Mesendoderm (in vitro differentiated cells): Measurements from ENCODE around the gene ADD3.

Experiments used
- DNase-seq: peaks from one replicate; pipeline ENCODE4 v3.0.0; 2013
- H2AK5ac ChIP-seq: 2 replicates; pipeline ENCODE4 v1.6.1; 2013; ENCODE audit warnings: low read length, inconsistent platforms
- H2BK120ac ChIP-seq: 2 replicates; pipeline ENCODE4 v1.6.1; 2013; ENCODE audit warnings: low read depth, mild to moderate bottlenecking, low read length, moderate library complexity, mixed read lengths
- H2BK15ac ChIP-seq: replicated peaks from 2 replicates; pipeline ENCODE4 v1.6.1; 2013; ENCODE audit warnings: low read depth, mild to moderate bottlenecking, moderate library complexity
- H2BK5ac ChIP-seq: 2 replicates; pipeline ENCODE4 v1.6.1; 2013; ENCODE audit warnings: low read length, inconsistent platforms
- H3K18ac ChIP-seq: 2 replicates; pipeline ENCODE4 v1.6.1; 2013; ENCODE audit warnings: mild to moderate bottlenecking, low read length, mixed read lengths
- H3K23ac ChIP-seq: one replicate; pipeline ENCODE4 v1.6.1; 2013; ENCODE audit warnings: low read length
- H3K27ac ChIP-seq: 2 replicates; pipeline ENCODE4 v1.5.1; 2013; ENCODE audit warnings: low read depth, mild to moderate bottlenecking, inconsistent platforms, low read length, moderate library complexity
- H3K27me3 ChIP-seq: 2 replicates; pipeline ENCODE4 v1.6.1; 2013; ENCODE audit warnings: low read length, control low read depth, mild to moderate bottlenecking, inconsistent platforms; ENCODE audit not compliant: insufficient read depth, poor library complexity
- H3K36me3 ChIP-seq: 2 replicates; pipeline ENCODE4 v1.6.1; 2013; ENCODE audit warnings: low read length, inconsistent platforms; ENCODE audit not compliant: control insufficient read depth, insufficient read depth
- H3K4ac ChIP-seq: one replicate; pipeline ENCODE4 v1.6.1; 2013; ENCODE audit warnings: low read depth, mild to moderate bottlenecking, low read length, moderate library complexity
- H3K4me1 ChIP-seq: 2 replicates; pipeline ENCODE4 v1.6.1; 2013; ENCODE audit warnings: low read depth, low read length, inconsistent platforms; ENCODE audit not compliant: control insufficient read depth
- H3K4me2 ChIP-seq: 2 replicates; pipeline ENCODE4 v1.6.1; 2013; ENCODE audit warnings: low read length
- H3K4me3 ChIP-seq: 2 replicates; pipeline ENCODE4 v1.5.1; 2013; ENCODE audit warnings: mild to moderate bottlenecking, low read length
- H3K56ac ChIP-seq: one replicate; pipeline ENCODE4 v1.6.1; 2013; ENCODE audit warnings: low read length
- H3K79me1 ChIP-seq: 2 replicates; pipeline ENCODE4 v1.6.1; 2013; ENCODE audit warnings: low read length, inconsistent platforms
- H3K79me2 ChIP-seq: 2 replicates; pipeline ENCODE4 v1.6.1; 2013; ENCODE audit warnings: mild to moderate bottlenecking, low read length; ENCODE audit not compliant: control insufficient read depth, insufficient read depth
- H3K9ac ChIP-seq: 2 replicates; pipeline ENCODE4 v1.6.1; 2013; ENCODE audit warnings: low read length, inconsistent platforms
- H4K5ac ChIP-seq: one replicate; pipeline ENCODE4 v1.6.1; 2013; ENCODE audit warnings: low read length
- H4K8ac ChIP-seq: one replicate; pipeline ENCODE4 v1.6.1; 2013; ENCODE audit warnings: low read depth, mild to moderate bottlenecking, control low read depth, low read length, moderate library complexity
- WGBS: extraction: QIAGEN DNeasy Blood & Tissue Kit; methylation state at CpG from one replicate; pipeline ENCODE4 v1.1.7; 2013; ENCODE audit warnings: low lambda C conversion rate, missing lambda C conversion rate; ENCODE audit not compliant: insufficient coverage; ENCODE audit errors: extremely low coverage; 5-methylcytosine and 5-hydroxymethylcytosine counted together

The ADD3 gene

GRCh38 chr10:110016039-110016438 lies 8.3 kb downstream of the ADD3 start:
- Histone ChIP-seq H3K79me2 (peaks cover 37% of the 10 kb centered on the region), H3K4ac (no peak overlapping the region), H3K79me1 (peaks cover 8% of the 10 kb centered on the region), H2BK5ac (no peak overlapping the region), H3K27me3 (no peaks in the 10 kb centered on the region), H3K4me2 (no peak overlapping the region), H3K4me3 (no peak overlapping the region), H2BK120ac (no peak overlapping the region), H4K5ac (no peak overlapping the region), H3K56ac (no peak overlapping the region), H3K18ac (no peak overlapping the region), H2AK5ac (no peak overlapping the region), H3K36me3 (no peaks in the 10 kb centered on the region), H3K9ac (no peak overlapping the region), H3K23ac (no peak overlapping the region), H3K4me1 (peaks cover 3% of the 10 kb centered on the region), H3K27ac (no peak overlapping the region), H4K8ac (no peak overlapping the region), H2BK15ac (no peak overlapping the region)
- DNase-seq, result peak; percentile 85

- H3K4me3 ChIP-seq, result no peak overlapping the region
Measured at GRCh38 chr10:110017052-110017451, 9.3 kb downstream of the ADD3 start.

GRCh38 chr10:110017907-110018306 lies 10.1 kb downstream of the ADD3 start:
- Histone ChIP-seq H4K5ac (no peak overlapping the region), H3K23ac (no peak overlapping the region), H2BK15ac (no peak overlapping the region), H3K18ac (no peak overlapping the region), H2BK5ac (no peak overlapping the region), H2BK120ac (no peak overlapping the region), H3K36me3 (no peaks in the 10 kb centered on the region), H3K56ac (no peak overlapping the region), H3K27me3 (no peaks in the 10 kb centered on the region), H2AK5ac (no peak overlapping the region), H3K4me3 (no peak overlapping the region), H3K4ac (no peak overlapping the region), H4K8ac (no peak overlapping the region), H3K4me2 (no peak overlapping the region), H3K4me1 (peaks cover 7% of the 10 kb centered on the region), H3K79me1 (peaks cover 12% of the 10 kb centered on the region), H3K9ac (no peak overlapping the region), H3K79me2 (peaks cover 39% of the 10 kb centered on the region), H3K27ac (no peak overlapping the region)
- DNase-seq, result no peak
- WGBS, result no CpG with 5 or more reads among the region's 1 CpG

More at GRCh38 chr10:110017052-110017451, 9.3 kb downstream of the ADD3 start:
- no peak overlapping the region for H2BK5ac ChIP-seq
- H3K79me1 ChIP-seq, result peaks cover 8% of the 10 kb centered on the region
- H3K36me3 ChIP-seq, result no peaks in the 10 kb centered on the region
- no peak overlapping the region for H3K18ac ChIP-seq
- no peak overlapping the region for H3K27ac ChIP-seq
- H4K8ac ChIP-seq, result no peak overlapping the region
- H3K4ac ChIP-seq, result no peak overlapping the region
- no peak overlapping the region for H3K23ac ChIP-seq
- peaks cover 36% of the 10 kb centered on the region for H3K79me2 ChIP-seq
- no peak for DNase-seq
- no peak overlapping the region for H2BK120ac ChIP-seq
- no peaks in the 10 kb centered on the region for H3K27me3 ChIP-seq
- no CpG with 5 or more reads among the region's 4 CpGs for WGBS
- H3K9ac ChIP-seq, result no peak overlapping the region
- H3K4me2 ChIP-seq, result no peak overlapping the region
- no peak overlapping the region for H3K56ac ChIP-seq
- H3K4me1 ChIP-seq, result peaks cover 3% of the 10 kb centered on the region
- H4K5ac ChIP-seq, result no peak overlapping the region
- no peak overlapping the region for H2AK5ac ChIP-seq
- H2BK15ac ChIP-seq, result no peak overlapping the region

- Histone ChIP-seq H2AK5ac (no peak overlapping the region), H2BK15ac (no peak overlapping the region), H3K4me3 (no peak overlapping the region), H3K9ac (no peak overlapping the region), H3K79me2 (peaks cover 30% of the 10 kb centered on the region), H3K4ac (no peak overlapping the region), H3K27ac (no peak overlapping the region), H3K4me2 (no peak overlapping the region), H3K79me1 (peaks cover 15% of the 10 kb centered on the region), H2BK5ac (no peak overlapping the region), H3K56ac (no peak overlapping the region), H3K4me1 (peaks cover 8% of the 10 kb centered on the region), H4K5ac (no peak overlapping the region), H2BK120ac (no peak overlapping the region), H3K36me3 (no peaks in the 10 kb centered on the region), H4K8ac (no peak overlapping the region), H3K23ac (peak overlapping the region; percentile 53), H3K27me3 (no peaks in the 10 kb centered on the region), H3K18ac (no peak overlapping the region)
- WGBS, result 100% methylated on average over 2 of the region's 6 CpGs
- no peak for DNase-seq
Measured at GRCh38 chr10:110020265-110020664, 12.5 kb downstream of the ADD3 start.

- no CpG with 5 or more reads among the region's 2 CpGs for WGBS
- no peak overlapping the region for H3K9ac ChIP-seq
- peak overlapping the region; percentile 12 for H3K4ac ChIP-seq
- DNase-seq, result peak; percentile 74
- H3K36me3 ChIP-seq, result no peaks in the 10 kb centered on the region
- no peak overlapping the region for H2BK120ac ChIP-seq
- H2AK5ac ChIP-seq, result no peak overlapping the region
- peaks cover 17% of the 10 kb centered on the region for H3K79me1 ChIP-seq
- no peak overlapping the region for H3K27ac ChIP-seq
- no peak overlapping the region for H3K56ac ChIP-seq
- H3K18ac ChIP-seq, result no peak overlapping the region
- no peak overlapping the region for H3K4me3 ChIP-seq
- H4K8ac ChIP-seq, result no peak overlapping the region
- H3K23ac ChIP-seq, result no peak overlapping the region
- H3K4me2 ChIP-seq, result no peak overlapping the region
- no peak overlapping the region for H2BK5ac ChIP-seq
- no peaks in the 10 kb centered on the region for H3K27me3 ChIP-seq
- no peak overlapping the region for H2BK15ac ChIP-seq
- peaks cover 22% of the 10 kb centered on the region for H3K79me2 ChIP-seq
- peaks cover 8% of the 10 kb centered on the region for H3K4me1 ChIP-seq
- H4K5ac ChIP-seq, result no peak overlapping the region
Measured at GRCh38 chr10:110022716-110023504, 15.1 kb downstream of the ADD3 start.
